ENCODE measurements around the gene RXFP4. TPM values are rescaled to one million over a fixed set of nuclear protein-coding genes. Genes with fewer than 3 reads are reported as not detected.
"Not testable (repeated sequence)": the region's sequence is repeated elsewhere in the genome, so short reads cannot be mapped to it uniquely, and the experiment has no call there.

RXFP4 gene
- total RNA-seq, 1 donor from 2014 or later, result not detected

DNA sequence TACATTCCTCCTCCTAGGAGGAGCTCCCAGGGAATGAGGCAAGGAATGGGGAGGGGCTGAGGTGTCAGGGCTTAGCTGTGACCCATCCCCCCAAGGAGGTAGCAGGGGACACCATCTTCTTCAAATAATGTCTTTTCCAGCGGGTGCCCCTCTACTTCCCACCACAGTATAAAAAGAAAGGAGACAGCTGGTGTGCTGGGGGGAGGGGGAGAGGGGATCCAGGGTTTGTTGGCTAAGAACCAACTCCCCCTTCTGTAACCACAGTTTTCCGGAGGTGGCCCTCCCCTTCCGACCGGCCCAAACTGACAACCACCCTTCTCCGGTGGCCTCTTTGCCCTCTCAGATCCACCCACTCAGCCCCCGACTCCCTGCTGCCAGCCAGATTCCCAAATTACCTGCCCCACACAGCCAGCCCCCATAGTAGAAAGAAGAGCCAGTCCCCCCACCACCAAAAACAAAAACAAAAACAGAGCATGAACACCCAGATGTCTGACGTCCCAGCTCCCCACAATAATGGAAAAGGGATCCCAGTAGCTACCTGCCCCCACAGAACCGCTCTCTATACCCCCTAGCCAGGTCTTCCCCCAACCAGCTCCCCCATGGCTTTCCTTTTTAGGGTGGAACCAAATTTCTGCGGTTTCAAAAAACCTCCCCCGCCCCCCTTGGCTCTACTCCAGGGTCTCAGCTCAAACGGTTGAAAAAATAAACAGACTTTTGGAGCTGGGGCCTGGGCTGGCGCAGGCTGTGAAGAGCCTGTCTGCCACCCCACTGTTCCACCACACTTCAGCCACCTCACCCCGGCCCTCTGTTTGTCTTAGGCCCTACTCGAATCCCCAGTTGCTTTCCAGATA lies 34.8 kb downstream of the RXFP4 start:
- DNase-seq (ENCODE audit: low spot score in 2 of 2), result no peak

DNA sequence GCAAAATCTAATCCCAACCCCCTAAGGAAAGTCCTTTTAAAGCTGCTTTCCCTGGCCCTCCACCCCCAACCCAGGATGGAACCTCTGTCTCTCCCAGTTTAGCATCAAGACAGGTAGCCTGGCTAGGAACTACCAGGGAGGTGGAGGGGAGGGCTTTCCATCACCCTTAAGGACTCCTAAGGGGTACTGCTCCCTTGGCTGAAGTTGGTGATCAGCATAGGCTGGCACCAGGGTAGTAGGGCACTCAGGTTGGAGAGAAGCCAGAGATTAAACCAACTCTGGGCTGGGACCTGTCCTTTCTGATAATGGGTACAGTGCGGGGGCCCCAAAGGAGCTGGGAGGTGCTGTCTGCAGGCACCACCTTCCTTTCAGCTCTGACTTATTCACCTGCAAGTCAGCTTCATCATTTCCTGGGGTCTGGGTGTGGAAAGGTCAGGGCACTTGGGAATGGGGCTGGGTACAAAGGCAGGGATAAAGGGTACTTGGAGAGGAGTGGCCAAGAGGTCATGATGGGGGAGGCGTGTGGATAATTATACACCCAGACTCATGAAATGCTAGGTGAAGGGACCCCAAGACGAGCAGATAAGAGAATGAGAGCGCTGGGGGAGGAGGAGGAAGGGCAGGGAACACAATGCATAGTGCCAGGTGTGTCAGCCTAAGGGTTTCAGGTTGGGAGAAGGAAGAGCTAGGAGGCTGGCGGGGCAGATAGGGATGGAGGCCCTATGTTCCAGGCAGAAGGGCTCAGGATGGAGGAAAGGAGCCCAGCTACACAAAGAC lies 35.7 kb downstream of the RXFP4 start:
- FAIRE-seq (no peak), DNase-seq (ENCODE audit: low spot score in 2 of 2) (no peak)

More for the DNA sequence above, 34.8 kb downstream of the RXFP4 start:
- FAIRE-seq, result no peak

DNA sequence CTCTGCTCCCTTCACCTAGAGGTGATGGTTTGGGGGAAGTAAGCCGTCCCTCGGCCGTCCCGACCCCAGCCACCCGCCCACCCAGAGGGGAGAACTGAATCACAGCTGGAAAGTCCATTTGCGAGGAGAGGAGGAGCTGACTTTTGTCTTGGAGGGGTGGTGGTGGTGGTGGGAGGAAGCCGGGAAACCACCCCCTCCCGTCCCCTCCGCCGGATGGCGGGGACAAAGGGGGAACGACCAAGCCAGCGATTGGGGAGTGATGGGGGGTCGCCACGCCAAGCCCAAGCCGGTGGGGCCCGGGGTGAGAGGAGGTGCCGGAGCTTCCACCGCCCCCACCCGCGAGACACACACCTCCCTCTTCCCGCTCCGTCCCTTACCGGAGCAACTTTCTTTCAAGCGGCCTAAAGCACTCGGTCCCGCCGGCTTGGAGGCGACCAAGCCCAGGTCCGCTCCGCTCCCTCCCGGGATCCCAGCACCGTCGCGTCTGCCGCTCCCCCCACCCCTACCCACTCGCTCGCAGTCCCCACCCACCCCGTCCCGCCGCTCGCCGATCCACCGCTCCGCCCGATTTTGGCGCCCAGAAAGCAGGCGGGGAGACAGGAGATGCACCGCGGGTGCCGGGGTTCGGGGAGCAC lies 36.4 kb downstream of the RXFP4 start:
- FAIRE-seq (no peak), DNase-seq (ENCODE audit: low spot score in 2 of 2) (peak; percentile 63 to 68)

DNA sequence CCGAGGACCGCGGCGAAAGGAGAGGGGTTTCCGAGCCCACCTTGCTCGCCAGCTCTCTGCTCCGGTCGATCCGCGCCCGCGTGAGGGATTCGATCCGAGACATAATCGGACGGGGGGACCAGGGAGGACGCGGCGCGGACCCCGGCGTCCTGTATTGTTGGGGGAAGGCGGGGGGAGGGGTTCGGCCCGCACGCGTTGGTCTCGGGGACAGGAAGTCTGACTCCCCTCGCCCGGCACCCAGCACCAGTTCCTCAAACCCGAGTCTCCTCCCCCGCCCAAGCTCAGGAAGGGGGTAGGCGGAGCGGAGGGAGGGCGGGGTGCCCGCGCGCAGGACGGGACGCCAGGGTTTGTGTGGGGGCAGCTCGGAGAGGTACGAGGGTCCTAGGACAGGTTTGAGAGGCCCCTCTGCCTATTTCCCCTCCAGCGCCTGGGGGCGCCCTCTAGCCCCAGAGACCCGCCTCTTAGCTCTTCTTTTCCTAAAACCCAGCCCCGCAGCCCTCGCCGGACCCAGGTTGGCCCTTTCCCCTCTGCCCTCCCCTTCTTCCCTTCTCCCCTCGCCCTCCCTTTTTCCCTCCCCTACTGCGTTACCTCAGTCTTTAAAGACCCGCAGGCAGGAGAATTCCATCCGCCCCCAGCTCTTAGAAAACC lies 37.0 kb downstream of the RXFP4 start, which contains the start of gene ARHGEF2:
Gene ARHGEF2, minus strand, starts transcription at position 223 of the 648 bp plus-strand sequence. Its CDS starts 120 bp downstream, at position 103.
- no peak for FAIRE-seq
- DNase-seq (ENCODE audit: low spot score in 2 of 2), result peak; percentile 65 to 76

DNA sequence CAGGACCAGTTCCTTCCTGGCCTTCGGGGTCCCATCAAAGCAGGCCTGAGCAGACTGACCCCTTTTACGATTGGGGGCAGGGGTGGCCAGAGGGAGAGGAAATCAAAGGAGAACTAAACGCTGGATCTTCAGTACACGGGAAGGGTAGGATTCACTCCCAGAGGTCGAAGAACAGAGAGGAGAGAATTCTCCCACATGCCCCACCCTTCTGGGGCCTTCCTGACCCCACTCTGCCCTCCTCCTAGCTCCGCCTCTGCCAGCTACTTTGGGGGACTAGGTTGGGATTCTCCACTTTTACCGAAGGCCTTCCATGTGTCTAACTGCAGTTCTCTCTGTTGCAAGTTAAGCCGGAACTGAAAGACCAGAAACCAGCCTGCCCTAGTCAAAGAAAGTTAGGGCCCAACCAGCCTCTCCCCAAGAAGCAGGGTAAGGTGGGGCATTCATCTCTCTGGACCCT lies 37.6 kb downstream of the RXFP4 start:
- DNase-seq (ENCODE audit: low spot score in 2 of 2), result no peak
- FAIRE-seq, result no peak

DNA sequence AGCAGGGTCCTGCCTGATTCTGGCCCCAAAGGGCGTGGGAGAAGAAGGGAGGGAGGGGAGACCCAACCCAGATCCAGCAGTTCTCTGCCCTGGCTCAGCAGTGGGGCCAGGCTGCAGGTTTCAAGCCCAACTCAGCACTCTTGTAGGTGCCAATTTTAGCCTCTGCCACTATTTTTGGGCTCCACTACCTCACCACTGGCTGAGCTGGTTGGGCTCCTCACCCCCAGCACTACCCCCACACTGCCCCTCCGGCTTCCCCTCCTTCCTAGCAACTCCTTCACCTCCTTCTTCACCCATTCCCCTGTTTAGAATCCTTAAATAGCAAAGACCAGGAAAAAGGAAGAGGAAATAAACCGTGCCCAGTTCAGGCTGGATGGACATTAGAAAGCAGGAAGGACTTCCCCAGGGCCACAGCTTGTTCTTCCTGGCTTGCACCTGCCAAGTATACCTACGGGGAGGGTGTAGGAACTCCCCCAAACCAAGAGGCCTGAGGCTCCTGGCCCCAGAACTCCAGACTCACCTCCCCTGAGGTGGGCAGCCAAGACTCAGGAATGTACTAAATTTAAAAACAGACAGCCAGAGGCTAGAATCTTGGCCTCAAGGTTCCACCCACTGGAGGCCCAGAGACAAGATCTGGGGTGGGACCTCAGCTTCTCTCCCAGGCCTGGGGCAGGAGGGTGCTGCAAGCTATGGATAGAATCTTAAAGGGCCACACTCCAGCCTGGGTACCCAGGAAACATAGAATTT lies 38.3 kb downstream of the RXFP4 start:
- DNase-seq (ENCODE audit: low spot score in 2 of 2) (peak in 1 of 2 donors; percentile 27), FAIRE-seq (no peak)

DNA sequence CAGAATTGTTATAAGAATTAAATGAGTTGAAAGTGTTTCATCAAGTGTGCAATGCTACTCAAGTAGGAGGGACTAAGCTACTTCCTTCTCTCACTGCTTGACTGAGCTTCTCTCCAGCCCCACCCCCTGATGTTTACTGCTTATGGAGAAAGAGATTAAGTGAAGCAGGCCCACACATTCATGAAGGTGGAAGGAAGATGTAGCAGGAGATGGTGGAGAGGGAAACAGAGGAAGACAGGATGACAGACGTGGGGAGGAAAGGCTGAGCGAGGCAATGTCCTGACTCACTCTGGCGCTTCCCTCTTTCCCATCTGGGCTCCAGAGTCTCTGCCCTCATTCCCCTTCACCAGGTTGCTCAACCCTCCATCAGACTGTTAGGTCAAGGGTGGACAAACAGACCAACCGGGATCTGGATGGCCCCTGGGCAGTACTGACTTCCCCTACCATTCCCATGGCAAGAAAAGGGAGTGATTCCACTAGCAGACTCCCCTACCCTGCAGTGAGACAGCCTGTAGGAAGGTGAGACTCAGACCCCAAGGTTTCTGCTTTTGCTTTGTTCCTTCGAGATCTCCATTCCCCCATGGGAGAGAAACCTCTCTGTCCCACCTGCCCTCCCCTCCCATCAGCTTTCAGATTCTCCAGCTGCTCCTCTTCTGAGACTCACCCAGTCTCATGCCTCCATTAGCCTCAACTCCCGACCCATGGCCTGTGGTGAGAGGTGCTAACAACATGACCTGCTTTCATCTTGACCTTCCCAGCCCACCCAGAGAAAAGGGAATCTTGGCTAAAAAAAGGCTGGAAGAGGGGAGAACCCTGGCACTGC lies 40.0 kb downstream of the RXFP4 start:
- FAIRE-seq, result no peak

DNA sequence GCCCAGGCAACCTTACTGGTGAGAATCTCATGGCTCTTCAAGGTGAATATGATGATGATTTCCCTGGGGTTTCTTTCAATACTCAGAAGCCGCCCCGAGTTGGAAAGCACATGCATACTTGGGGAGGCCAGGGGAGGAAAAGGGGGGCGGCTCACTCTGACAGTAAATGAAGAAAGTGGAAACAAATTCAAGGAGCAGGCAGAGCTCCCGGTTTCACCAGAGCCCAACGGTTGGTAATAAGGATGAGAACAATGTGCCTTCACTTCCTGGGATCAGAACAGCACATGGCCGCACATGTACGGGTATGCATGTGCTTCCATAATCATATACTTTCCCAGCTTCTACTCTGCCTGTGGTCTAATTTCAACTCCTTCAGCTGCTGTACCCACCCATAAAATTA lies 40.7 kb downstream of the RXFP4 start:
- FAIRE-seq (no peak), DNase-seq (ENCODE audit: low spot score in 2 of 2) (no peak)

More for the DNA sequence above, 40.0 kb downstream of the RXFP4 start:
- no peak for DNase-seq (ENCODE audit: low spot score in 2 of 2)

DNA sequence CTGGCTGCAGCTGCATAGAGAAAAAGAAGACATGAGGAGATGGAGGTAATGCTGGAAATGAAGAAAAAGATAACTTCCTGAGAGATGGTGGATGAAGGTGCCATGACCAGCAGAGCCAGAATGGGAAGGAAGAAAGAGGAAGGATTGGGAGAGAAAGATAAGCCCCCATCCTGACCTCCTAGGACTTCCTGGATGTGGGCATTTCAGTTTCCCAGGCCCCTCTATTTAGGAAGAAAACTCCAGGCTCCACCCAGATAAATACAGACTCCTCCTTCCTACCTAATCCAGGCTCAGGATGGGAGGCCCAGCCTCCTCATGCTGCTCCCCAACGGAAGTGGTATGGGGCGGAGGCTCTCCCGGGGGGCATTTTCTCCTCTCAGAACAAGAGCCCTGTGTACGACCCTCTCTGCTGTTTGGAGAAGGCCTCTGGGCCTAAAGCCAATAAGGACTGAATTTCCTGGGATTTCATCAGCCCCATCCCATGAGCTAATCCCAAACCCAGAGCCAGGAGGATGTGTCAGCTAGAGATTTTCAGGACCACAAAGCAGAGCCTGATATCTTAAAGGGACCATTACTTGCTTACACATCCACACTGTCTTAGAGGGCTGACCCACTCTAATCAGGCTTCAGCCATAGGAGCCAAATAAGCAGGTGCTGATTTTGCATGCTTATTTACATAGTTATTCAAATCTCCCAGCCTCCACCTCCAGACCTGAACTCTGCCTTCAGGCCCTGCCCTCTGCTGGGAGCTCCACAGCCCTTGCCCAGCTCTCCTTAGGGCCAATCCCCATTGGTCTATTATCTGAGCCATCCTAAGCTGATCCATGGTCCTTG lies 42.0 kb downstream of the RXFP4 start:
- FAIRE-seq (no peak), DNase-seq (ENCODE audit: low spot score in 2 of 2) (no peak)

DNA sequence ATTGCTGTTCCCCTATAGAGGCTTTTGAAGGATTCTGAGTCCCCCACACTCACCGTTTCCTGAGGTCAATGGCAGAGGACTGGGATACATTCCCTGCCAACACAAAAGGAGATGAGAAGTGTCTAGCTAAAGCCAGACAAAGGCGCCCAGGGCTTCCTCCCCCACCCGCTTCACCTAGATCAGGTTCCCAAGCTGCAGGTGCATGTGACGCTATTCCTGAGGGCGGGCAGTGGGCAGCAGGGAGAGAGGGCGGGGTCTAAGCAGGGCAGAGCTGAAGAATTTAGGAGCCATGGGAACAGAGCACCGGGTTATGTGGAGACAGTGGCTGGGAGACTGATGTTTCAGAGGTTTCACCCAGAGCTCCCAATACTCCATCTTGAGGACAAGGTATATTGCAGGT lies 42.9 kb downstream of the RXFP4 start:
- DNase-seq (ENCODE audit: low spot score in 2 of 2) (no peak), FAIRE-seq (no peak)

DNA sequence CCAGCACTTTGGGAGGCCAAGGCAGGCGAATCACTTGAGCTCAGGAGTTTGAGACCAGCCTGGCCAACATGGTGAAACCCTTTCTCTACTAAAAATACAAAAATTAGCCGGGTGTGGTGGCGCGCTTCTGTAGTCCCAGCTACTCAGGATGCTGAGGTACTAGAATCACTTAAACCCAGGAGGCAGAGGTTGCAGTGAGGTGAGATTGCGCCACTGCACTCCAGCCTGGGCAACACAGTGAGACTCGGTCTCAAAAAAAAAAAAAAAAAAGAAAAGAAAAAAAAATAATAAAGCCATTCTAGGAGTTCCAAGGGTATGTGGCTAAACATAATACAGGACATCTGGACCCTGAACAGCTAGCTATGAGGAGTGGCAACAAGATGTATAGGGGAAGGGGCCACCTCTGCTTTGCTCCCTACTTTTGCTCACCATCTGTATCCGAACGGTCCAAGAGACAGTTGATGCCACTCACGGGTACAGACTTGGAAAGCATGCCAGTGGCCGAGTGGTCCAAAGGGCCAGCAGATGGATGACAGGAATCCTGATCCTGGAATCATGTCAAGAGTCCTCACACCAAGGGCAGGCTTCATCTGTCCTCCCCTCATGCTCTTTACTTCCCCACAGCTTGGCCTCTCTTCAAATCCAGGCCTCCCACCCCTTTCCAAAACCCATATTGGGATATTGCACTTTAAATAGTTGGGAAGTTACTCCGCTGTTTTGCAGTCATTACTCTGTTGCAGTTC lies 43.6 kb downstream of the RXFP4 start:
- FAIRE-seq; DNase-seq (ENCODE audit: low spot score in 2 of 2): not testable (repeated sequence)

DNA sequence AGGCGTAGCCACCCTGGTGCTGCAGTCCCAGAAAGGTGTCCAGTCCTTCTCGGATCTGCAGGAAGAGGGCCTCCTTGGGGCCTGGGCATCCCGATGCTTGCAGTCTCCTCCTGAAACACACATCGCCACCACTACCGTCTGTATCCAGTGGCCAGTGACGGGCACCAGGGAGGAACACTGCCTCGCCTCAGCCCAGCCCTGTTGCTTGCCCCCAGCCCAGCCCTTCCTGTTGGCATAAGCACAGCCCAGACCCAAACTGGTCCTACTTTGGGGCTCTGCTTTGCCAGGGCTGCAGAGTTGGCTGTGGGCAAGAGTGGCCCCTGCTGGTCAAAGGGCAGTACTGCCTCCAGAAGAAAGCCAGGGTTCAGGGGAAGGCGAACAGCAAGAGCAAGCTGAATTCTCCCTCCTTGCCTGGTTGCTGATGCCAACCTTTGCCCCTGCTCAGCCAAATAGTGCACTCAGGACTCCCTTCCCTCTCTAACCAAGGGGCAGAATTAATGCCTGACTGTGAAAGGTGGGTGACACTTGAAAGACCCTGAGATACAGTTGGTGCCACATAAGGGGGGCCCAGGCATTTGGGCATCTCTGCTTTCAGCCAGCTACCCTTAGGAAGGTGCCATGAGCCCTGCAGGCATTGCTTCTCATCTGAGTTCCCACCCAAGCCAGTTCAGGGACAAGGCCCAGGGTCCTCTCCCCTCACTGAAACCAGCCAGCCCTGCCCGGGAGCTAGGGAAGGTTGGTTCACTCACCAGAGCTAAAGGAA lies 48.0 kb downstream of the RXFP4 start:
- DNase-seq (ENCODE audit: low spot score in 2 of 2), result peak in 1 of 2 donors; percentile 77
- FAIRE-seq, result no peak

DNA sequence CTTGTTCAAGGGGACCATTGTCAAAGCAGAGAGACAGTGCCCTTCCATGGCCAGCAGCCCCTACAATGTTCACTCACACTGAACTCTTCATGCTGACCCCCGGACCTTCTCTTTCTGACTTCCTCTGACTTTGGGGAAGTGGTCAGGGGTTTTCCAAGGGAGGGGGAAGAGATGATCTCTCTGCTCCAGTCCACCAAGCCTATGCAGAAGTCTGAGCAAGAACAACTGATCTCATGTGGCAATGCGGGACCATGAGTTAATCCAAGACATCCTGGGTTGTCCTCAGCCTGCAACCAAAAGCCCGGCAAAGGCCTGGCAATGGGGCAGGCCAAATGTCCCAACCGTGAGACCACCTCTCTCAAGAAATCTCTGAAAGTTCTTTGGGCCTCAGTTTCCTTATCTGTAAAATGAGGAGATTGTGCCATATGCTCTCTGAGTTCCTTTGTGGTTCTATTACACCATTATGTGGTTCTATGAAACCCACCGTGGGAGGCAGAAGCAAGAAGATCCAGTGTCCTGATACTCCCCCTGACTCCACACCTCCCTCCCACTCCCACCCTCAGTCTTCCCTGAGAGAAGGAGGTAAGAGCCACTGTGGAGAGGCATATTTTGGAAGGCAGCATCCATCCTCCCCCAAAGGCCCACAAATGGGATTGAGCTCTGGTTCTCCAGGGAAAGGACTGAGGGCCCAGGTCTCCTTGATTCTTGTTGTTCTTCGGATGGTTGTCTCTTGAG lies 48.7 kb downstream of the RXFP4 start:
- FAIRE-seq (no peak), DNase-seq (ENCODE audit: low spot score in 2 of 2) (no peak)
